GM06990 (cell line): Measurements from ENCODE around the gene KRTAP3-1.

Experiments used
- DNase-seq: peaks from one replicate; pipeline ENCODE4 v3.0.0-alpha.2; 2011; ENCODE audit not compliant: insufficient read length; ENCODE audit errors: extremely low read depth
- H3K27me3 ChIP-seq: replicated peaks from 2 replicates; pipeline ENCODE4 v1.6.0; 2011; ENCODE audit warnings: low read length; ENCODE audit not compliant: control insufficient read depth, insufficient read depth
- H3K36me3 ChIP-seq: 2 replicates; pipeline ENCODE4 v1.5.1; 2011; ENCODE audit warnings: low read length; ENCODE audit not compliant: control insufficient read depth, insufficient read depth
- H3K4me3 ChIP-seq: replicated peaks from 2 replicates; pipeline ENCODE4 v1.5.1; 2011; ENCODE audit warnings: low read depth, mild to moderate bottlenecking, control low read depth, low read length
- CTCF ChIP-seq: IDR thresholded peaks from 2 replicates; pipeline ENCODE4 v1.5.1; 2011; ENCODE audit warnings: low read length, control low read depth, mild to moderate bottlenecking, inconsistent platforms; ENCODE audit not compliant: insufficient read depth, poor library complexity, severe bottlenecking

Gene KRTAP3-1

GRCh38 chr17:41012326-41013120, 3.6 kb upstream of the KRTAP3-1 start:
- no peak for TF ChIP-seq CTCF
- H3K27me3 ChIP-seq: no peaks in the 10 kb centered on the region
- no peaks in the 10 kb centered on the region for H3K36me3 ChIP-seq
- no peak overlapping the region for H3K4me3 ChIP-seq
- no peak for DNase-seq

GRCh38 chr17:41010441-41010840, 1.5 kb upstream of the KRTAP3-1 start:
- Histone ChIP-seq H3K36me3 (no peaks in the 10 kb centered on the region), H3K27me3 (no peaks in the 10 kb centered on the region), H3K4me3 (no peak overlapping the region)
- TF ChIP-seq CTCF: no peak
- DNase-seq: no peak

GRCh38 chr17:41009936-41010335, 1.0 kb upstream of the KRTAP3-1 start:
- TF ChIP-seq CTCF: no peak
- no peaks in the 10 kb centered on the region for H3K36me3 ChIP-seq
- H3K4me3 ChIP-seq: no peak overlapping the region
- H3K27me3 ChIP-seq: no peaks in the 10 kb centered on the region
- DNase-seq: no peak

- Histone ChIP-seq H3K4me3 (no peak overlapping the region), H3K27me3 (no peaks in the 10 kb centered on the region; the same call in 1 of the 2 replicates), H3K36me3 (no peaks in the 10 kb centered on the region)
- DNase-seq: no peak
- no peak for TF ChIP-seq CTCF
Measured at GRCh38 chr17:41009301-41009760, 403 bp upstream of the KRTAP3-1 start.

- DNase-seq: no peak
- H3K36me3 ChIP-seq: no peaks in the 10 kb centered on the region
- TF ChIP-seq CTCF: no peak
- no peak overlapping the region for H3K4me3 ChIP-seq
- no peaks in the 10 kb centered on the region; the same call in 1 of the 2 replicates for H3K27me3 ChIP-seq
Measured at GRCh38 chr17:41004397-41004796, 4.5 kb downstream of the KRTAP3-1 start.
